WERI-Rb-1 (cell line): ENCODE data around the gene MAT2B.

ENCODE experiments used
- DNase-seq: peaks from one replicate; pipeline ENCODE4 v3.0.0-alpha.2; 2020
- H3K27ac ChIP-seq: fragments of 250-450 bp; sonication (Bioruptor Pico); 2 replicates; pipeline ENCODE4 v1.5.1; 2020; ENCODE audit warnings: mild to moderate bottlenecking, moderate library complexity
- H3K27me3 ChIP-seq: fragments of 250-450 bp; sonication (Bioruptor Pico); 2 replicates; pipeline ENCODE4 v1.5.1; 2021; ENCODE audit warnings: mild to moderate bottlenecking, low read depth, moderate library complexity; ENCODE audit not compliant: insufficient read depth, severe bottlenecking
- H3K36me3 ChIP-seq: fragments of 250-450 bp; sonication (Bioruptor Pico); 2 replicates; pipeline ENCODE4 v1.5.1; 2020; ENCODE audit warnings: mild to moderate bottlenecking, moderate library complexity
- H3K4me3 ChIP-seq: 2 replicates; pipeline ENCODE4 v1.5.1; 2011; ENCODE audit warnings: low read depth, mild to moderate bottlenecking, control low read depth, low read length
- H3K9me3 ChIP-seq: fragments of 250-450 bp; sonication (Bioruptor Pico); 2 replicates; pipeline ENCODE4 v1.5.1; 2021; ENCODE audit warnings: mild to moderate bottlenecking, moderate library complexity; ENCODE audit not compliant: severe bottlenecking
- TF ChIP-seq, protein P1 (sequence below): IDR thresholded peaks from 2 replicates; pipeline ENCODE4 v1.5.1; 2011; ENCODE audit warnings: low read depth, mild to moderate bottlenecking, control low read depth, inconsistent platforms, low read length

The MAT2B gene

DNA sequence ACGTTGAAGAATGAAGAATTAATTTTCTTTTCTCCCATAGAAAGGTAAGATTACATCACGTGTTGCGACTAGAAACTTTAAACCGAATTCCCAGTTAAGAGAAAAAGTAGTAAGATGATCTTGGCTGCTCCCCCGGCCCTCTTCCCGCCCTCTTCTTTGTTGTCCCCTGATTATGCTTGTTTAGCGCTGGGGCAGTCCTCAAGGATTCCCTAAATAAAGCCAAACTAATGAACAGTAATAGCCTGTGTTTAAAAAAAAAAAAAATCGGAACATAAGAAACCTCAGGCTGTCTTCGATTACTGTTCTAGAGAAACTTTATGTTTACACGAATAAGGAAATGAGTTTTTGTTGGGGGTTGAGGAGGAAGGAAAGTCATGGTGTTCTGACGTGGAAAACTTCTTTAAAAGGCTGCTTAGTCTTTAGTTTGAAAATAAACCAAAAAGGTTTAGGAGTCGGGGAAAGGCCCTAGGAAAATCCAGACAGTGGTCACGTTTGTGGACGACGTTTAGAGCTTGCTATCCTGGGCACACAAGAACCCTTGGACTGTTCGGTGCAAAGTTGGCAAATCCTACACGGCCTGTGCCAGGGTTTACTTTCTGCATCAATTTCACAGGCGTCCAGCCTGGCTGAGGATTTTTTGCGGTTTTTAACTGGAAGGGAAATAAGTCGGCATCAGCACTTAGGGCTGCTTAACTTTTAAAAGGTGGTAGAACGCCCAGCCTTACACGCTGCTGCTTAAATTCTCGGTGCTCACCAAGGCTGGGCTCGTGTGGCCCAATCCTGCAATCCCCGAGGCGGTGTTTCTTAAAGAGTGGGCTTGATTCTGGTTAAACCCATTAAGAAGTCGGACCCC lies 1.1 kb upstream of the MAT2B start:
- H3K4me3 ChIP-seq = peak overlapping the region; percentile 86
- DNase-seq = peak; percentile 10

DNA sequence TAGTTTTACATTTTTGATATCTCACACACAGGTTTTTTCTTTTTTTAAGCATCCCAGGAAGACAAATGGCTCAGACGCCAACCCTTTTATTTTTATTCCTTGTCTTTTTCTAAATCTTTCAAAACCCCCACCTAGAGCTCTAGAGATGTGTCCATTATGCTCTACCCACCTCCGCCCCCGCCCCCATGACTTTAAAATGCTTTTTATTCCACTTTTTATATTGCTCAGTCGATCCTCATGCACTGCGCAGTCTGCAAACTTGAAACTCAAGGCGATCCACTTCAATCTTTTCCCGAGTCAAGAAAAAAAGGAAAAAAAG lies 411 bp upstream of the MAT2B start:
- Histone ChIP-seq H3K4me3 (peak overlapping the region; percentile 86), H3K27me3 (no peaks in the 10 kb centered on the region), H3K27ac (peak overlapping the region; percentile 91), H3K9me3 (no peaks in the 10 kb centered on the region), H3K36me3 (peaks cover 3% of the 10 kb centered on the region; the same call in 1 of the 2 replicates)
- TF ChIP-seq, protein P1, sequence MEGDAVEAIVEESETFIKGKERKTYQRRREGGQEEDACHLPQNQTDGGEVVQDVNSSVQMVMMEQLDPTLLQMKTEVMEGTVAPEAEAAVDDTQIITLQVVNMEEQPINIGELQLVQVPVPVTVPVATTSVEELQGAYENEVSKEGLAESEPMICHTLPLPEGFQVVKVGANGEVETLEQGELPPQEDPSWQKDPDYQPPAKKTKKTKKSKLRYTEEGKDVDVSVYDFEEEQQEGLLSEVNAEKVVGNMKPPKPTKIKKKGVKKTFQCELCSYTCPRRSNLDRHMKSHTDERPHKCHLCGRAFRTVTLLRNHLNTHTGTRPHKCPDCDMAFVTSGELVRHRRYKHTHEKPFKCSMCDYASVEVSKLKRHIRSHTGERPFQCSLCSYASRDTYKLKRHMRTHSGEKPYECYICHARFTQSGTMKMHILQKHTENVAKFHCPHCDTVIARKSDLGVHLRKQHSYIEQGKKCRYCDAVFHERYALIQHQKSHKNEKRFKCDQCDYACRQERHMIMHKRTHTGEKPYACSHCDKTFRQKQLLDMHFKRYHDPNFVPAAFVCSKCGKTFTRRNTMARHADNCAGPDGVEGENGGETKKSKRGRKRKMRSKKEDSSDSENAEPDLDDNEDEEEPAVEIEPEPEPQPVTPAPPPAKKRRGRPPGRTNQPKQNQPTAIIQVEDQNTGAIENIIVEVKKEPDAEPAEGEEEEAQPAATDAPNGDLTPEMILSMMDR = no peak
- DNase-seq = no peak

More for the DNA sequence above, 1.1 kb upstream of the MAT2B start:
- Histone ChIP-seq H3K27ac (peak overlapping the region; percentile 91), H3K9me3 (no peaks in the 10 kb centered on the region), H3K27me3 (no peaks in the 10 kb centered on the region), H3K36me3 (peaks cover 3% of the 10 kb centered on the region; the same call in 1 of the 2 replicates)
- TF ChIP-seq, protein P1 = no peak

DNA sequence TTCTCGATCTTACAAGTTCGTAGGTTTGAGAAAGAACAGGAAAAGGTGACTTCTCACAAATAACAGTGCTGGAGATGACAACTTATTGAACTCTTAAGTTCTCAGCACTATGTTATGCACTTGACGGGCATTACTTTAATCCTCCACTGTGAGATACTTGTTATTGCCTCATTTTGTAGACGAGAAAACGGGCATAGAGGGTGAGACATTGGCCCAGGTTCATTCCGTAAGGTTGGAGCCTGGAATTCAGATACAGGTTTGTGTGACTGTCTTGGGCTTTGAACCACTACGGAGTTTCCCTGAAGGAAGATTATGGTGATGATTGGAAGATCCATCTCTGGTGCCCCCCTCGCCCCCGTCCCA lies 657 bp downstream of the MAT2B start:
- no peak for DNase-seq
- Histone ChIP-seq H3K27me3 (no peaks in the 10 kb centered on the region), H3K9me3 (no peaks in the 10 kb centered on the region), H3K36me3 (peaks cover 3% of the 10 kb centered on the region; the same call in 1 of the 2 replicates), H3K4me3 (peak overlapping the region; percentile 86), H3K27ac (peak overlapping the region; percentile 91)
- TF ChIP-seq, protein P1 = no peak

DNA sequence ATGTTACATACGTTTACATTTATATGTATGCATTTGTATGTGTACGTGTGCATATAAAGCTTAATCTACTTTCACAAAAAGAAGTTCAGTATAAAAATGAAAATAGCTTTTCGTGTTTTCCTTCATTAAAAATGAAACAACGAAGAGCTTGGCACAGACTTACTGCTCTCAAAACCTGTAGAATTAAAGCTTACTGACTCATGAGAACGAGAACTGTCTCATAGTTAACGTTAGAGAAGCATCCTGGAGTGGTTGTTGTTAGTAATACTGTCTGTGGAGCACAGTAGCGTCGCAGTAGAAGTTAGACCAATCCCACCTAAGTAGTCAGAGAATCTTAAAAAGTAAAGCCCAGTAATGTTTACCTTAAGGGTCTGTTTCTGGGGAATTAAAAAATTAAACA lies 1.3 kb downstream of the MAT2B start:
- Histone ChIP-seq H3K27ac (no peak overlapping the region), H3K9me3 (no peaks in the 10 kb centered on the region), H3K27me3 (no peaks in the 10 kb centered on the region), H3K4me3 (peak overlapping the region; percentile 86), H3K36me3 (peaks cover 4% of the 10 kb centered on the region; the same call in 1 of the 2 replicates)
- TF ChIP-seq, protein P1 = no peak
- DNase-seq = no peak

DNA sequence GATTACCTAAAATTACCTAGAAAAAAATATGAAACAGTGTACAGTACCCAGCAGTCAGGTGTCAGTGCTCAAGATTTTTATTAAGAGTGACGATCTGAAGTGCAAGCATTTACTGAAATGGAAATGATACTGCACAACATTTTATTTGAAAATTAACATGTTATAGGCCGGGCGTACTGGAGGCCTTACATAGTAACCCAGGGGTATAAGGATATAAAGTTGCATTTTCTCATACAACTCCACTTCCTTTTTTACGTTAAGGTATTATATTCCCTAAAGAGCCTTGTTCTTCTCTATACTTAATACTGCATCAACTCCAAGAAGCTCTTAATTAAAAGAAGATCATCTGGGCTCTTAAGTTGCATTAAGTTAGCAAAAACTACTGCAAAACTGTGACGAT lies 3.3 kb downstream of the MAT2B start:
- DNase-seq = no peak
- no peak overlapping the region for H3K27ac ChIP-seq
- peaks cover 24% of the 10 kb centered on the region for H3K36me3 ChIP-seq
- TF ChIP-seq, protein P1 = no peak
- H3K4me3 ChIP-seq = no peak overlapping the region
- no peaks in the 10 kb centered on the region for H3K9me3 ChIP-seq
- no peaks in the 10 kb centered on the region for H3K27me3 ChIP-seq
